ENCODE results near the gene ZFPM1. TPM values are rescaled to one million over a fixed set of nuclear protein-coding genes. Genes with fewer than 3 reads are reported as not detected.

ZFPM1 gene
- total RNA-seq, 1 experiment from 2014 or later, result 3.9 TPM

- Histone ChIP-seq H3K9me3 (ENCODE audit: control insufficient read depth, insufficient read depth, low read depth, low read length) (no peaks in the 10 kb centered on the region), H3K27me3 (ENCODE audit: control insufficient read depth, insufficient read depth, low read length) (no peaks in the 10 kb centered on the region), H3K4me3 (ENCODE audit: low read depth in 2 of 2, low read length in 2 of 2) (no peak overlapping the region), H3K36me3 (ENCODE audit: control insufficient read depth, insufficient read depth, low read length) (no peaks in the 10 kb centered on the region), H3K4me1 (ENCODE audit: control insufficient read depth, insufficient read depth, low read length) (no peaks in the 10 kb centered on the region), H3K27ac (ENCODE audit: low read length) (no peak overlapping the region)
- TF ChIP-seq SIN3A (IDR thresholded peaks at IDR 0.05; ENCODE audit: borderline replicate concordance, insufficient read depth, low read depth, low read length) (no peak), TCF7L2 (IDR thresholded peaks at IDR 0.05; ENCODE audit: low read depth, low read length) (no peak), REST (IDR thresholded peaks at IDR 0.05; ENCODE audit: insufficient read depth in 1 of 2, low read depth in 2 of 2, low read length in 1 of 2) (no peak), POLR2AphosphoS5 (IDR thresholded peaks at IDR 0.05; ENCODE audit: low read depth, low read length) (no peak), CTCF (IDR thresholded peaks at IDR 0.05) (no peak)
- CTCF ChIA-PET, result no interaction called here
- POLR2A ChIA-PET, result no interaction called here
- intact Hi-C loops (cut with micrococcal nuclease; ENCODE audit: unreplicated experiment) (no loop called here), in situ Hi-C loops (cut with HindIII; ENCODE audit: low pct_unique_long_range_greater_than_20kb, low sequenced_read_pairs) (no loop called here)
- BruUV-seq (replicated peaks), result no TSS peak
- ATAC-seq (no peak), DNase-seq (ENCODE audit: low read depth, low spot score) (no peak)
Observed at GRCh38 chr16:88414521-88415380, 38.3 kb upstream of the ZFPM1 start.

- POLR2A ChIA-PET, result no interaction called here
- Histone ChIP-seq H3K27me3 (ENCODE audit: control insufficient read depth, insufficient read depth, low read length) (no peaks in the 10 kb centered on the region), H3K27ac (ENCODE audit: low read length) (no peak overlapping the region), H3K4me3 (ENCODE audit: low read depth in 2 of 2, low read length in 2 of 2) (no peak overlapping the region), H3K4me1 (ENCODE audit: control insufficient read depth, insufficient read depth, low read length) (no peaks in the 10 kb centered on the region), H3K36me3 (ENCODE audit: control insufficient read depth, insufficient read depth, low read length) (no peaks in the 10 kb centered on the region), H3K9me3 (ENCODE audit: control insufficient read depth, insufficient read depth, low read depth, low read length) (no peaks in the 10 kb centered on the region)
- TF ChIP-seq POLR2AphosphoS5 (IDR thresholded peaks at IDR 0.05; ENCODE audit: low read depth, low read length) (no peak), CTCF (IDR thresholded peaks at IDR 0.05) (no peak), SIN3A (IDR thresholded peaks at IDR 0.05; ENCODE audit: borderline replicate concordance, insufficient read depth, low read depth, low read length) (no peak), TCF7L2 (IDR thresholded peaks at IDR 0.05; ENCODE audit: low read depth, low read length) (no peak), REST (IDR thresholded peaks at IDR 0.05; ENCODE audit: insufficient read depth in 1 of 2, low read depth in 2 of 2, low read length in 1 of 2) (no peak)
- no peak for DNase-seq (ENCODE audit: low read depth, low spot score)
- intact Hi-C loops (cut with micrococcal nuclease; ENCODE audit: unreplicated experiment), result no loop called here
- CTCF ChIA-PET, result no interaction called here
- no TSS peak for BruUV-seq (replicated peaks)
- in situ Hi-C loops (cut with HindIII; ENCODE audit: low pct_unique_long_range_greater_than_20kb, low sequenced_read_pairs), result no loop called here
- no peak for ATAC-seq
Observed at GRCh38 chr16:88415381-88415705, 37.7 kb upstream of the ZFPM1 start.

All from Panc1 (cell line).